ENCODE data around the gene MOSPD3.
"Not testable (repeated sequence)": the region's sequence is repeated elsewhere in the genome, so short reads cannot be mapped to it uniquely, and the experiment has no call there.

MOSPD3 gene

GRCh38 chr7:100611983-100612729, at the start of gene MOSPD3:
Gene MOSPD3, plus strand, starts transcription at chr7:100612540. Its CDS starts 252 bp downstream, at chr7:100612792.
- peak; percentile 98 for DNase-seq

- DNase-seq = no peak
Measured at GRCh38 chr7:100563100-100563564, 49.2 kb upstream of the MOSPD3 start.

- DNase-seq = peak; percentile 78 to 85
Measured at GRCh38 chr7:100563809-100564400, 48.4 kb upstream of the MOSPD3 start.

- not testable (repeated sequence) for DNase-seq
Measured at GRCh38 chr7:100564405-100564804, 47.9 kb upstream of the MOSPD3 start.

- no peak for DNase-seq
Measured at GRCh38 chr7:100565133-100565571, 47.2 kb upstream of the MOSPD3 start.

- no peak for DNase-seq
Measured at GRCh38 chr7:100566018-100566531, 46.3 kb upstream of the MOSPD3 start.

- DNase-seq = no peak
Measured at GRCh38 chr7:100567031-100567730, 45.2 kb upstream of the MOSPD3 start.

GRCh38 chr7:100567751-100568175, 44.6 kb upstream of the MOSPD3 start:
- DNase-seq = no peak

- DNase-seq = no peak
Measured at GRCh38 chr7:100568176-100568895, 44.0 kb upstream of the MOSPD3 start.

GRCh38 chr7:100568896-100569844, 43.2 kb upstream of the MOSPD3 start:
- DNase-seq = peak; percentile 57 to 59

GRCh38 chr7:100570954-100571828, 41.1 kb upstream of the MOSPD3 start:
- DNase-seq = no peak

- DNase-seq = no peak
Measured at GRCh38 chr7:100571829-100572116, 40.6 kb upstream of the MOSPD3 start.

GRCh38 chr7:100572281-100572948, 39.9 kb upstream of the MOSPD3 start:
- no peak for DNase-seq

- no peak for DNase-seq
Measured at GRCh38 chr7:100572949-100573675, 39.2 kb upstream of the MOSPD3 start.

GRCh38 chr7:100573691-100574361, 38.5 kb upstream of the MOSPD3 start, which contains the start of gene SAP25:
Gene SAP25, minus strand, starts transcription at chr7:100573900. Its CDS starts 158 bp downstream, at chr7:100573742.
- DNase-seq = no peak

- DNase-seq = no peak
Measured at GRCh38 chr7:100574362-100575205, 37.8 kb upstream of the MOSPD3 start.

- no peak for DNase-seq
Measured at GRCh38 chr7:100575206-100575631, 37.1 kb upstream of the MOSPD3 start.

All from CD4-positive, alpha-beta T cell treated with Interleukin-1 beta for 1 hour (primary cell).